GM21717 (cell line): ENCODE data around the gene ALMS1.
"Not testable (repeated sequence)": the region's sequence is repeated elsewhere in the genome, so short reads cannot be mapped to it uniquely, and the experiment has no call there.

Experiments
- ATAC-seq: cut with Tn5 transposase; IDR thresholded peaks from one replicate; pipeline ENCODE4 v1.9.1; 2021; ENCODE audit warnings: mild to moderate bottlenecking, moderate library complexity; ENCODE audit not compliant: unreplicated experiment

Gene ALMS1

DNA sequence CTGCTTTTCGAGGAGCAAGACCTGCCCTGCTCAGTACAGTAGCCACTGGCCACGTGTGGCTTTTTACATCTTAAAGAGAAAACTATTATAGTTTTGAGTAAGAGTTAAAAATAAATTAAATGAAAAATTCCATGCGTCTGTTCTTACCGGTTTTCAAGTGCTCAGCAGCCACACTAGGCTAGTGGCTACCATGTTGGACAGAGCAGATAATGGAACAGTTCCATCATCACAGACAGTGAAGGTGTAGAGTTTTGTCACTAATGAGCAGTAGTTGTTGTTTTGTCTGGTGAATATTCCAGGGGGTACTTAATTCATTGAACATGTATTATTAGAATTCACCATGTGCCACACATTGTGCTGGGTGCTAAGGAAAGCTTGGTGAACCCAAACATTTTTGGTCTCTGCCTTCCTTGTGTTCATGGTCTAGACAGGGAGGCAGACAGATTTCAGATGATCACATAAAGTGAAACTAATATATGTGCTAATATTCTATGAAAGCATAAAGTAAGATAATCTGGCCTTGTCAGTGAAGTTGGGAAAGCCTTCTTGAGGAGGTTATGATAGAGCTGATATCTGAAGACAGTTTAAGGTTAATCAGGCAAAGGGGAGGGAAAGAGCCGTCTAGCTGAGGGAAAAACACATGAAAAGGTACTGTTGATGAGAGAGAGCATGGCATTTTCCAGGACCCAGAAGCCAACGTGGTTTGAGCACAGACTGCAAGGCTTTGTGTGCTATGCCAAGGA, 1.4 kb downstream of the ALMS1 start:
- no peak for ATAC-seq

DNA sequence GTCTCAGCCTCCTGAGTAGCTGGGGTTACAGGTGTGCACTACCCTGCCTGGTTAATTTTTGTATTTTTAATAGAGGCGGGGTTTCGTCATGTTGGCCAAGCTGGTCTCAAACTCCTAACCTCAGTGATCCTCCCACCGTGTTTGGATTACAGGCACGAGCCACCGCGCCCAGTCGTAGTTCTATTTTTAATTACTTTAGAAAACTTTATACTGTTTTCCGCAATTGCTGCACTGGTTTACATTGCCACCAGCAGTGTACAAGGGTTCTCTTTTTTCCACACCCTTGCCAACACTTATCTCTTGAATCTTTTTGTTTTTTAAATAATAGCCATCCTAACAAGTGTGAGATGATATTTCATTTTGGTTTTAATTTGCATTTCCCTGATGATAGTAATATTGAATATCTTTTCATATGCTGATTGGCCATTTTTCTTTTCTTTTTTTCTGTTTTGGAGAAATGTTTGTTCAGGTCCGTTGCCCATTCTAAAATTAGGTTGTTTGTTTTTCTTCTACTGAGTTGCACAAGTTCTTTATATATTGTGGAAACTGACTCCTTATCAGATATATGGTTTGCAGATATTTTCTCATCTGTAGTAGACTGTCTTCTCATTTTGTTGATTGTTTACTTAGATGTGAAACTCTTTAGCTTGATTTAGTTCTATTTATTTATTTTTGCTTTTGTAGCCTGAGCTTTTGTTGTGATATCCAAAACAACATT, 16.9 kb downstream of the ALMS1 start:
- no peak for ATAC-seq

DNA sequence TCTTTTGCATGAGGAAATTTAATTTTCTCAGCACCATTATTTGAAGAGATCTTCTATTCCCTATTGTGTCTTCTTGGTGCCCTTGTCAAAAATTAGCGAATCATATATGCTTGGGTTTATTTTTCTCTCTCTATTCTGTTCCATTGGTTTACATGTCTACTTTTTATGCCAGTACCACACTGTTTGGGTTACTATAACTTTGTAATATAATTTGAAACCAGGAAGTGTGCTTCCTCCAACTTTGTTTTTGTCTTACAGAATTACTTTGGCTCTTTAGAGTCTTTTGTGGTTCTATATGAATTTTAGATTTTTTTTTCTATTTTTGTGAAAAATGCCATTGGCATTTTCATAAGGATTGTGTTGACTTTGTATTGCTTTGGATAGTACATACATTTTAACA, 17.6 kb downstream of the ALMS1 start:
- ATAC-seq, result no peak

DNA sequence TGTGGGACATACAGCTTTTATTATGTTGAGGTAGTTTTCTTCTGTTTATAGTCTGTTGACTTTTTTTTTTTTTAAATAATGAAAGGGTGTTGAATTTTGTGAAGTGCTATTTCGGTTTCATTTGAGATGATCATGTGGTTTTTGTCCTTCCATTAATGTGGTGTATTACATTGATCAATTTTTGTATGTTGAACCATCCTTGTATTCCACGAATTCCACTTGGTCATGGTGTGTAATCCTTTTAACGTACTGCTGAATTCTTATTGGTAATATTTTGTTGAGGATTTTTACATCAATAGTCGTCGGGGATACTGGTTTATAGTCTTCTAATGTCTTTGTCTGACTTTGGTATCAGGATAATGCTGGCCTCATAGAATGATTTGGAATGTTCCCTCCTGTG, 18.8 kb downstream of the ALMS1 start:
- ATAC-seq, result no peak

DNA sequence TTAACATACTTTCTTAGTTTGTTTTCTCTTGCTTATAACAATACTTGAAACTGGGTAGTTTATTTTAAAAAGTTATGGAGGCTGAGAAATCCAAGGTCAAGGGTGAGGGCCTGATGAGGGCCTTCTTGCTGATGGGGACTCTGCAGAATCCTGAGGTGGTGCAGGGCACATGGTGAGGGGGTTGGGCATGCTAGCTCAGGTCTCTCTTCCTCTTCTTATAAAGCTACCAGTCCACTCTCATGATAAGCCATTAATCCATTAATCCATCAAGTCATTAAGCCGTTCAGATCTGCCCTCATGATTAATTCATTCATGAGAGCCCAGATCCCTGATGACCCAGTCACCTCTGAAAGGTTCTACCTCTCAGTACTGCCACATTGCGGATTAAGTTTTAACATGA, 21.4 kb downstream of the ALMS1 start:
- ATAC-seq, result no peak

DNA sequence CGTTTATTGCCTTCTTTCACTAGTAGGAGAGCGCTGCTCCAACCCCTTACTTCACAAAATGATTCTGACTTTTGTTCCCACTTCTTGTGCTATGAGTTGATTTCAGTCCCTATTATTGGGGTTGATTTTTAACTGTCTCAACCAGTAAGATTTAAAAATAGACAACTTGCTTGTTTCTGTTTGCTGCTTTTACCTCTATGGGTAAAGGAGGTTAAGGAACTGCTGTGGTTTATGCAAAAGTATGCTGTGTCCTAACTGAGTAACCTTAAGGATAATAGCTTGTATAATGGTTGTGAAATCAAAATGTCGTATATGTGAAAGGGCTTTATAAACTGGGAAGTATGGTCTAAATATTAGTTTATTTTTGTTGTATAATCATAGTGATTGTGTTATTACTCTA, 22.6 kb downstream of the ALMS1 start:
- ATAC-seq, result no peak

DNA sequence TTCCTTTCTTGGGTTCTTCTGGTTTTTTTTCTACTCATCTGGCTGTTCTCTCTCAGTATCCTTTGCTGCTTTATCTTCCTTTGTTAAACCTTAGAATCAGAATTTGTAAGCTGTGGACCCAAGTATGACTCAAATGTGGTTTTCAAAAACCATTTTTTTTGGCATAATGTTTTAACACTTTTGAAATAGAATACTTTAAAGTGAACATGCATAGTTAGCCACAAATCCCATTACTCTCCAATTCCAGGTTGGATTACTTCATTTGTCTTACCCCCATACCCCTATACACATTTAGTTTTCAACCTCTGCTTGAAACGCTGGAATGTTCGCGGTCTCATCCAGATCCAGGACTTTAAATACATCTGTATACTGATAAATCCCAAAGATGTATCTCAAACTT, 29.1 kb downstream of the ALMS1 start:
- no peak for ATAC-seq

DNA sequence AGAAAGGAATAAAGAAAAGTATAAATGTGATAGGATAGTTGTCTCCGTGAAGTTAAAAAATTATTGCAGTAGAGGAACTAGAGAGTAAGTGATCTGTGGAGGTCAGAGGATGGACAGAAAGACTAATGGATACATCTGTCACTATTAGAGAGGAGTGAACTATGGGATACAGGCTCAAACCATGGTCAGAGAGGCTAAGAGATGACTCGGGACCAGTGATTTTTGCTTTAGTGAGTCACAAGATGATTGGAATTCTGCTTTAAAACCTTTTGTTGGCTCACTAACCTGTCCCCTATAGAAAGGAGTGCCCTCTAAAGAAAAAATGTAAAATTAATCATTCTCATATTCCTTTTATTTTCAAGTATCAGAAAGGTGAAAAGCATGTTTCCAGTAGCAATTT, 30.3 kb downstream of the ALMS1 start:
- no peak for ATAC-seq

DNA sequence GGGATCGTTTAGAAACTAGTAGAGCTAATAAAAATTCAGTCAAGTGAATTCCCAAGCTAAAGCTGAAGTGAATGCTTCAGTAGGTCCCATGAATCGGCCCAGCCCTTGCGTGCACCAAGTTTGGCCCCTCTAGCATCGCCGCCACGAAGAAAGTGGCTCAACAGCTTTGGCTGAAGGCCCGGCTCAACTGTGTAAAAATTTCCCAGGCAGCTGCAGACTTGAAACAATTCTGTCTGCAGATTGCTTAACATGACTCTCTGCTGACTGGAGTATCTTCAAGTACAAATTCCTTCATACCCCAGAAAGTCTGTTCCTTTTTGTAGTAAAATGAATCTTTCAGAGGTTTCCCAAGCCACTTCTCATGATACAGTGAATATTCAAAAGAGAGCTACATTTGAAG, 32.7 kb downstream of the ALMS1 start:
- no peak for ATAC-seq

DNA sequence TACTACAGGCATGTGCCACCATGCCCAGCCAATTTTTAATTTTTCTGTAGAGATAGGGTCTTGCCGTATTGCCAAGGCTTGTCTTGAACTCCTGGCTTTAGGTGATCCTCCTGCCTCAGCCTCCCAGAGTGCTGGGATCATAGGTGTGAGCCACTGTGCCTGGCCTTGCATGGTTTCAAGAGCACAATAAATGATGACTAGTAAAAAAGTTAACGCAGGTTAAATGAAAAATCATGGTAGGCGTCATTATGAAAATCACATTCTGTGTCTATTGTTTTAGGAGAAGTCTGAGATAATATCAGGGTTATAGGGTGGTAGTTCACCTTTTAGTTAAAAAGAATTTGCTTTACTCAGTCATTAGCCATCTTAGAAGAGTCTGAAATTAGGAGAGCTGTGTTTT, 38.3 kb downstream of the ALMS1 start:
- ATAC-seq, result no peak

DNA sequence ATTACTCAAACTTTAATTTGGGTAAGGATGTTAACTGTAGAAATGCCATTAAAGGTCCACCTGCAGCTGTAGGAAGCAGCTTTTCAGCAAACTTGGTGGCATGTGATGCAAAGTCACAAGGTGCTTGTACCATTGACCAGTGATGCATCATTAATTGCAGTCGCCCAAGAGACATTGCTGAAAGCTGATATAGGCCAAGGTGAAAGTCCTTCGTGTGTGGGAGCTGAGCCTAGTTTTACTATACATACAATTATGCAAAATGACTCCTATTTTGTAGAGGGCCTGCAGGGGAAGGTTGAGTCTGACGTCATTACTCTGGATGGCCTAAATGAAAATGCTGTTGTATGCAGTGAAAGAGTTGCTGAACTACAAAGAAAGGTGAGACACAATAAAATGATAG, 40.5 kb downstream of the ALMS1 start:
- no peak for ATAC-seq

DNA sequence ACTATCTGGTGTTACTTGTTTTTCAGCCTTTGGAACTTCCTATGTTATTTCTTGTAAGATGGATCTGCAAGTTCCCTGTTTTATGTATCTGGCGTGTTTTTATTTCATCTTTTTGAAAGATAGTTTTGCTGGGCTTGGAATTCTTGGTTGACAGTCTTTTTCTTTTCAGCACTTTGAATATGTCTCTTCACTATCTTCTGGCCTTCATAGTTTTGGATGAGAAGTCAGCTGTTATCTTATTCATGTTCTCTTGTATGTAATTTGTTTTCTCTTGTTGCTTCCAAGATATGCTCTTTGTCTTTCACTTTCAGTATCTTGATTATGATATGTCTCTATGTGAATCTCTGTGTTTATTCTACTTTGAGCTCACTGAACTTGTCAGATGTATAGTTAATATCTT, 50.4 kb downstream of the ALMS1 start:
- ATAC-seq, result no peak

DNA sequence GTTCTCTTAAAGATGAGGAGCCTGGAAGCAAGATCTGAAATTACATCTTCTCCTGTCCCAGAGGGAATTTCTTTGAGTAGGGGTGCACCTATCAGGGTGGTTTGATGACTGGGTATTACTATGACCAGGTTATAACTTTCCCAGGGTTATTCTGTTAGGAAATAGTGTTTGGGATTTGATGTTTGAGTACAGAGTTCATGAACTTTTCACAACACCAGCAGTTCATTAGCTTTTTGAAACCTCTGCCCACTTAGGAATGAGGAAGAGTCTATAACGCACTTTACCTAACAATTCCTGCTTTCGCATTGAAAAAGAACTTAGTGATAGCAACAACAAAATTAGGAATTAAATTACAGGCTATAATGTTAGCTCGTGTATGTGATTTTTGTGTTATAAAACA, 58.6 kb downstream of the ALMS1 start:
- no peak for ATAC-seq

DNA sequence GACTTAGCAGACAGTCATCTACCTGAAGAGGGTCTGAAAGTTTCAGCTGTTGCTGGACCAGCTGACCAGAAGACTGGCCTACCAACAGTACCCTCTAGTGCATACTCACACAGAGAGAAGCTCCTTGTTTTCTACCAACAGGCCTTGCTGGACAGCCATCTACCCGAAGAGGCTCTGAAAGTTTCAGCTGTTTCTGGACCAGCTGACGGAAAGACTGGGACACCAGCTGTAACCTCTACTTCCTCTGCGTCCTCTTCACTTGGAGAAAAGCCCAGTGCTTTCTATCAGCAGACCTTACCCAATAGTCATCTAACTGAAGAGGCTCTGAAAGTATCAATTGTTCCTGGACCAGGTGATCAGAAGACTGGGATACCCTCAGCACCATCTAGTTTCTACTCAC, 63.2 kb downstream of the ALMS1 start:
- no peak for ATAC-seq

DNA sequence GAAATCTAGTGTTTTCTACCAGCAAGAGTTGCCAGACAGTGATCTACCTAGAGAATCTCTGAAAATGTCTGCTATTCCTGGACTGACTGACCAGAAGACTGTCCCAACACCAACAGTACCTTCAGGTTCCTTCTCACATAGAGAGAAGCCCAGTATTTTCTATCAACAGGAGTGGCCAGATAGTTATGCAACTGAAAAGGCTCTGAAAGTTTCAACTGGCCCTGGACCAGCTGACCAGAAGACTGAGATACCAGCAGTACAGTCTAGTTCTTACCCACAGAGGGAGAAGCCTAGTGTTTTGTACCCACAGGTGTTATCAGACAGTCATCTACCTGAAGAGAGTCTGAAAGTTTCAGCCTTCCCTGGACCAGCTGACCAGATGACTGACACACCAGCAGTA, 63.8 kb downstream of the ALMS1 start:
- no peak for ATAC-seq

DNA sequence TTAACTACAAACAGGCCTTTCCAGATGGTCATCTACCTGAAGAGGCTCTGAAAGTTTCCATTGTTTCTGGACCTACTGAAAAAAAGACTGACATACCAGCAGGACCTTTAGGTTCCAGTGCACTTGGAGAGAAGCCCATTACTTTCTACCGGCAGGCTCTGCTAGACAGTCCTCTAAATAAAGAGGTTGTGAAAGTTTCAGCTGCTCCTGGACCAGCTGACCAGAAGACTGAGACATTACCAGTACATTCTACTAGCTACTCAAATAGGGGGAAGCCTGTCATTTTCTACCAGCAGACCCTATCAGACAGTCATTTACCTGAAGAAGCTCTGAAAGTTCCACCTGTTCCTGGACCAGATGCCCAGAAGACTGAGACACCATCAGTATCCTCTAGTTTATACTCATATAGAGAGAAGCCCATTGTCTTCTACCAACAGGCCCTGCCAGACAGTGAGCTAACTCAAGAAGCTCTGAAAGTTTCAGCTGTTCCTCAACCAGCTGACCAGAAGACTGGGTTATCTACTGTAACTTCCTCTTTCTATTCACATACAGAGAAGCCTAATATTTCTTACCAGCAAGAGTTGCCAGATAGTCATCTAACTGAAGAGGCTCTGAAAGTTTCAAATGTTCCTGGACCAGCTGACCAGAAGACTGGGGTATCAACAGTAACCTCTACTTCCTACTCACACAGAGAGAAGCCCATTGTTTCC, 65.8 kb downstream of the ALMS1 start:
- ATAC-seq, result peak; percentile 91

DNA sequence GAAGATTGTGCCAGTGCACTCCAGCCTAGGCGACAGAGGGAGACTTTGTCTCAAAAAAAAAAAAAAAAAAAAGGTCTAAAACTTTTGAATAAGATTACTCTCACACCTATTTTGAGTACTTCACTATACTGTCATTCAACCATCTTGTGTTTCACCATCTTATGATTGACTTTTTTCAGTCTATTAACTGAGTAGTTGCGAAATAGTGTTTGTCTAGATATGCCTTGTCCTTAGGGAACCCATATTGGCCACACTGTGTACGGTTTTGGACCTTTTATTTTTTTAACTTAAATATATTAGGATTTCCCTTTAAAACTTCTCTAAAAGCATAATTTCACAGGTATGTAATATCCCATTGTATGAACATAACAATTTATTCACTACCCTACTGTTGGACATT, 72.3 kb downstream of the ALMS1 start:
- ATAC-seq, result no peak

DNA sequence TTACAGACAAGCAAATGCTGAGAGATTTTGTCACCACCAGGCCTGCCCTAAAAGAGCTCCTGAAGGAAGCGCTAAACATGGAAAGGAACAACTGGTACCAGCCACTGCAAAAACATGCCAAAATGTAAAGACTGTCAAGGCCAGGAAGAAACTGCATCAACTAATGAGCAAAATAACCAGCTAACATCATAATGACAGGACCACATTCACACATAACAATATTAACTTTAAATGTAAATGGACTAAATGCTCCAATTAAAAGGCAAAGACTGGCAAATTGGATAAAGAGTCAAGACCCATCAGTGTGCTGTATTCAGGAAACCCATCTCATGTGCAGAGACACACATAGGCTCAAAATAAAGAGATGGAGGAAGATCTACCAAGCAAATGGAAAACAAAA, 76.8 kb downstream of the ALMS1 start:
- ATAC-seq, result not testable (repeated sequence)

DNA sequence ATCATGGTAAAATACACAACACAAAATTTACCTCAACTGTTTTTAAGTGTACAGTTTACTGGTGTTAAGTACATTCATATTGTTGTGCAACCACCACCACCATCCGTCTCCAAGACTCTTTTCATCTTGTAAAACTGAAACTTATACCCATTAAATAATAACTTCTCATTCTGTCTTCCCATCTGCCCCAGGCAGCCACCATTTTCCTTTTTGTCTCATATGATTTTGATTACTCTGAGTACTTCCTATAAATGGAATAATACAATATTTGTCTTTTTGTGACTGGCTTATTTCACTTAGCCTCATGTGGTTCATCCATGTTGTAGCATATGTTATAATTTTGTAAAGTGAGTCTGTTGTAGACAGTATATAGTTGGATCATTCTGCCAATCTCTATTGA, 82.7 kb downstream of the ALMS1 start:
- ATAC-seq, result no peak

DNA sequence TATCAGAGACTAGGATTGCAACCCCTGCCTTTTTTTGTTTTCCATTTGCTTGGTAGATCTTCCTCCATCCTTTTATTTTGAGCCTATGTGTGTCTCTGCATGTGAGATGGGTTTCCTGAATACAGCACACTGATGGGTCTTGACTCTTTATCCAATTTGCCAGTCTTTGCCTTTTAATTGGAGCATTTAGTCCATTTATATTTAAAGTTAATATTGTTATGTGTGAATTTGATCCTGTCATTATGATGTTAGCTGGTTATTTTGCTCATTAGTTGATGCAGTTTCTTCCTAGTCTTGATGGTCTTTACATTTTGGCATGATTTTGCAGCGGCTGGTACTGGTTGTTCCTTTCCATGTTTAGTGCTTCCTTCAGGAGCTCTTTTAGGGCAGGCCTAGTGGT, 98.2 kb downstream of the ALMS1 start:
- ATAC-seq, result not testable (repeated sequence)

DNA sequence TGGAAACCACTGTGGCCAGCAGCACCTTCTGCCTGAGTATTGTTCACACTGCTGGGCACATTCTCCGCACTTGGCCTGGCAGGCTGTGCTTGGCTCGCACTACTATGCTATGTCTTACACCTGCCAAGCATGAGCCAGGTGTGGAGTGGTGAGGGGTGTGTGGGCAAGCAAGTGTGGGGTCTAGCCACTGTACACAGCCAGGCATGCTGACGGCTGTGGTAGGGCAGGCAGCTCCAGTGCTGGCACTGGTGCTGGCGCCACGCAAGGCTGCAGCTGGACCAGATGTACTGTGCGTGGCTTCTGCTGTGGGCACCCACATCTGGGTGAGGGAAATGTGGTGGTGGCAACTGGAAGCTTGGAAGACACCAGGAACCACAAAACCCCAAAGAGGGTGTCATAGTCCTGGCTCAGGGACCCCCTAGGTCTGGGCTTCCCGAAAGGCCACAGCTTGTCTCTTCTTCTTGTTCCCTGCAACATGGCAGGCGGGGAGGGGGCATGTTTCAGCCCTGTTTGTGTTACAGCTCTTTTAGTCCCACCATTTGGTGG, 101.5 kb downstream of the ALMS1 start:
- no peak for ATAC-seq

DNA sequence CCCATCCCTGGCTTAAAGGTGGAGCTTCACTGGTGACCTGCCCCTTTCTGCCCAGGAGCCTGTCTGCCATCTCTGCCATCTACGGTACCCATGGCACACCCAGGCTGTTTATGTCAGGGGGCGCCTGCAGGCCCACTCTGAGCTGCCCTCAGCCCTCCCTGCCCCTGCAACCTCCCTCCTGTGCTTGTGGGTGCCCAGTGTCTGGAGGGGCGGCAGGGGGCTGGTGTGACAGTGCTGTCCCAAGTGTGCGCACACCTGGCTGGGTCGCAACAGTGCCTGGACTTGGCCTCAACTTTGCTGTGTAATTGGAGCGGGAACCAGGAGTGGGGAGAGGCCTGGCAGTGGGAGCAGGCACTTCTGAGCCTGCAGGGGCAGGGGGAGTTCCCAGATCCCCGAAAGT, 102.4 kb downstream of the ALMS1 start:
- no peak for ATAC-seq
